ENCODE results near the gene HDDC3.

GRCh38 chr15:90954712-90955623 lies 22.6 kb upstream of the HDDC3 start, which contains the start of gene RCCD1:
- TF ChIP-seq MEF2A (IDR thresholded peaks at IDR 0.05; ENCODE audit: borderline replicate concordance, low read depth) (no peak), CTCF (IDR thresholded peaks at IDR 0.05) (no peak)

All from SK-N-SH (cell line).